Activated T-cell treated with anti-CD3 and anti-CD28 coated beads, Interleukin-2, amount 50 U/mL, for 1 hour (primary cell): ENCODE results near the gene PPARGC1A.

Experiments used
- DNase-seq: peaks from one replicate; pipeline ENCODE4 v3.0.0-alpha.2; 2020

PPARGC1A gene, protein sequence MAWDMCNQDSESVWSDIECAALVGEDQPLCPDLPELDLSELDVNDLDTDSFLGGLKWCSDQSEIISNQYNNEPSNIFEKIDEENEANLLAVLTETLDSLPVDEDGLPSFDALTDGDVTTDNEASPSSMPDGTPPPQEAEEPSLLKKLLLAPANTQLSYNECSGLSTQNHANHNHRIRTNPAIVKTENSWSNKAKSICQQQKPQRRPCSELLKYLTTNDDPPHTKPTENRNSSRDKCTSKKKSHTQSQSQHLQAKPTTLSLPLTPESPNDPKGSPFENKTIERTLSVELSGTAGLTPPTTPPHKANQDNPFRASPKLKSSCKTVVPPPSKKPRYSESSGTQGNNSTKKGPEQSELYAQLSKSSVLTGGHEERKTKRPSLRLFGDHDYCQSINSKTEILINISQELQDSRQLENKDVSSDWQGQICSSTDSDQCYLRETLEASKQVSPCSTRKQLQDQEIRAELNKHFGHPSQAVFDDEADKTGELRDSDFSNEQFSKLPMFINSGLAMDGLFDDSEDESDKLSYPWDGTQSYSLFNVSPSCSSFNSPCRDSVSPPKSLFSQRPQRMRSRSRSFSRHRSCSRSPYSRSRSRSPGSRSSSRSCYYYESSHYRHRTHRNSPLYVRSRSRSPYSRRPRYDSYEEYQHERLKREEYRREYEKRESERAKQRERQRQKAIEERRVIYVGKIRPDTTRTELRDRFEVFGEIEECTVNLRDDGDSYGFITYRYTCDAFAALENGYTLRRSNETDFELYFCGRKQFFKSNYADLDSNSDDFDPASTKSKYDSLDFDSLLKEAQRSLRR

GRCh38 chr4:23889814-23890341 is at the start of gene PPARGC1A:
TSS of gene PPARGC1A (minus strand) at chr4:23890047. CDS start at chr4:23889957, 90 bp downstream.
- DNase-seq, result no peak

- no peak for DNase-seq
Observed at GRCh38 chr4:23938796-23939195, 48.9 kb upstream of the PPARGC1A start.

- no peak for DNase-seq
Observed at GRCh38 chr4:23937173-23937572, 47.3 kb upstream of the PPARGC1A start.

DNA sequence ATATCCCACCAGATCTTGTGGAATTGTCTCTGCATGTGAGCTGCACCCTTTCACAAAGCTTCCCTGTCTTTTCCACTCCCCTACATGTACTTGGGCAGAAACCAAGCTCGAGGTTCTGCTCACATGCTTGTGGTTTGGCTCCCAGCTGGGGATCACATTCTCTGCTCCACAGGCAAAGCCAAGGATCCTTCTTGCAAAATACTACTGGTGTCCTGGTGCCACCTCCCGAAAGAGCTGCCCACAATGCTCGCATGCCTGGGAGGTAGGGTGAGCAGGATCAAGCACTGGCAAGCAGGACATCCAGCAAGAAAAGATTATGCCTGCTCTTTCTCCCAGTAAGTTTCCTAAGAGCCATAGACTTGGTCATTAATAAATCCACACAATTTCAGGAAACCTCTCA is 45.1 kb upstream of the PPARGC1A start:
- DNase-seq, result no peak

GRCh38 chr4:23934223-23934622 is 44.4 kb upstream of the PPARGC1A start:
- DNase-seq, result no peak

DNA sequence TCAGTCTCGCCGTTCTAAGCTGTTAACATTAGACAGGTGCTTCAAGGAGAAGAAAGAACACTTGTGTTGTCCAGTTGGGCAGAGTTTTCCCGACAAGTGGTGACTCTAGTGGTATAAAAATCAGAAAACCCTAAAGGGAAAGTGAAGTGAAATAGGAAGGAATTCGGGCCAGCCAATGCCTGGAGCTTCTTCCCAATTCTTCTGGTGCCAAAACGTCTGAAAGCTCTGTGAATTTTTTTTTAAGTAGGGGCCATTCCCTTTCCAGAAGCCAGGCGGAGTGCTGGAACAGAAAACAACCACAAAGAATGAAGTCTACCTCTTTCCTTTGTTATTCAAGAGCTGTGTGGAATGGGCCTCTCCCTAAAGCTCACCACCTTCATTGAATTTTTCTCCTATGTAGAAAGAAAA is 43.1 kb upstream of the PPARGC1A start:
- DNase-seq, result no peak

GRCh38 chr4:23932186-23932585 is 42.3 kb upstream of the PPARGC1A start:
- no peak for DNase-seq

GRCh38 chr4:23931489-23931830 is 41.6 kb upstream of the PPARGC1A start:
- no peak for DNase-seq

GRCh38 chr4:23930750-23931488 is 41.1 kb upstream of the PPARGC1A start:
- DNase-seq, result no peak

GRCh38 chr4:23929248-23929647 is 39.4 kb upstream of the PPARGC1A start:
- DNase-seq, result no peak

- no peak for DNase-seq
Observed at GRCh38 chr4:23924556-23924955, 34.7 kb upstream of the PPARGC1A start.

GRCh38 chr4:23923840-23924239 is 34.0 kb upstream of the PPARGC1A start:
- DNase-seq, result no peak

DNA sequence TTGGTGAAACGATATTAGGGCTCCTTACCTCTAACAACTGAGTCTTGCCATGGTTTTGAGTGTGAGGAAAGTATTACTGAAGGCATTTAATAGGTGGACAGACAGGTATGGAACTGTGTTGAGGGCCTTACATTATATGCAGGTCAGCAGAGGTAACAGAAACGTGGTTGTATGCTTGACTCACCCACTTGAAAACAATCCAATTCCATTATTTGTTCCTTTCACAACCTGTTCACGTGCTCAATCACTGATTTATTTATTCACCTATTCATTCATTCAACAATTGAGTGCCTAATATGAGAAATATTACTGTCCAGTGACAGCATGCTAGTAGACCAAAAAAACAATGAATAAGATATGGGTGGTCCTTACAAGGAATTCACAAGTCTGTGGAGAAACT is 33.3 kb upstream of the PPARGC1A start:
- DNase-seq, result no peak

GRCh38 chr4:23922541-23923111 is 32.8 kb upstream of the PPARGC1A start:
- DNase-seq, result no peak

- DNase-seq, result no peak
Observed at GRCh38 chr4:23922013-23922412, 32.2 kb upstream of the PPARGC1A start.

GRCh38 chr4:23921447-23921845 is 31.6 kb upstream of the PPARGC1A start:
- DNase-seq, result no peak

DNA sequence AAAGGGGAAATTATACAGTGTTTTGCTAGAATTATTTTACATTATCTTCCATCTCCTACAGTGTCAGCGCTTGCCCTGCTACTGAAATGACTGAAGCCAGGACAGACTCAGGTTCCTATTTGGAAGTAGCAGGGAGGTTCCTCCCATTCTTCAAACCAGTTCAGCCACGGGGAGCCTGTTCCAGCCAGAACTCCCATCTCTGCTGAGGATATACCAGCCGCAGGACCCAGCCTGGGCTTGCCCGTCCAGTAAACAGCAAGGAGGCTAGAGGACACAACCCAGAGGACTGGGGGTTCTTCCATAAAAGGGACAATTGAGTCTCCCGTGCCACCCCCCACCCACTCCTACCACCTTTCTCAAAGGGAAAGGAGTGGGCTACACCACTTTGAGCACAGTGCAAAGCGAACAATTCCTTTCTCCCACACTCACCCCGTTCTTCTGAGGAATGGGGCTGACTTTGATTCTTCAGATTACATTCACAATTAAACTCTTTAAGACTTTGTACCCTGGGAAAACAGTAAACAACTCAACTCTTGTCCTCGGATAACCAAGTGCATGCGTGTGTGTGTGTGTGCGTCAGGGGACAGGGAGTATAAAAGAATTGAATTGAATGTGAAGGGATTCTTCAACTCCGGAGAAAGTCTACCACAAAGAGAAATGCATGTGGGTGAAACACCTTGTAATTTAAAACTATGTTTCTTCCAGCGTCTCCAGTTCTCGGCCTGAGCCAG is 31.0 kb upstream of the PPARGC1A start:
- no peak for DNase-seq

DNA sequence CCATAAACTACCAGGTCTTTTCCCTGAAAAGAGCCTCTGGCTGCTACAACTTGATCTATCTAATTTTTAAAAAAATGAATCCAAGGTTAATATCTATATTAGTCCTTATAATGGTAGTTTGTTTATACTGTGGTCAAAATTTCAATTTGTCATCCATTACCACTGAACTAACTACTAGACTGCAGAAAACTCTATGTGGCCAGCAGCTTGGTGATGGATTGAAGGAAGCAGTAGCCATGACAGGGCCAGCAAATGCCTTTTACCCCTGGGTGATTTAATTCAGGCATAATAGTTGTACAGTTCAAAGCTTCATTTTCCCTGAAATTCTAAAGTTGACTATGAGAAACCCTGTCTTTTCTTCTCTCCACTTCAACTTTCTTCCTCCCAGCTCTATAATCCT is 30.4 kb upstream of the PPARGC1A start:
- no peak for DNase-seq

GRCh38 chr4:23916282-23916681 is 26.4 kb upstream of the PPARGC1A start:
- no peak for DNase-seq

- DNase-seq, result no peak
Observed at GRCh38 chr4:23915459-23916132, 25.7 kb upstream of the PPARGC1A start.

GRCh38 chr4:23911675-23912455 is 22.0 kb upstream of the PPARGC1A start:
- DNase-seq, result no peak
